K562 (cell line): ENCODE data around the gene YES1. TPM values are rescaled to one million over a fixed set of nuclear protein-coding genes. Genes with fewer than 3 reads are reported as not detected.

ENCODE experiments used
- ELF2 ChIP-seq: fragments of 250-450 bp; sonication (Bioruptor Pico); IDR thresholded peaks from 2 replicates; pipeline ENCODE4 v1.5.0; 2021; ENCODE audit warnings: mild to moderate bottlenecking
- EWSR1 ChIP-seq: fragments of 450-650 bp; IDR thresholded peaks from 2 replicates; pipeline ENCODE4 v1.6.1; 2018; ENCODE audit warnings: borderline replicate concordance, mild to moderate bottlenecking, low read depth, moderate library complexity; ENCODE audit not compliant: partially characterized antibody
- ILK ChIP-seq: fragments of 450-650 bp; IDR thresholded peaks from 2 replicates; pipeline ENCODE4 v1.6.1; 2016; ENCODE audit warnings: missing genetic modification characterization, low read depth, mild to moderate bottlenecking, missing compliant biosample characterization, moderate library complexity, borderline replicate concordance
- KDM5B ChIP-seq: fragments of 200-600 bp; sonication (generic); IDR thresholded peaks from 2 replicates; pipeline ENCODE4 v1.6.1; 2012; ENCODE audit warnings: low read depth, mild to moderate bottlenecking, moderate library complexity, low read length, control low read depth, inconsistent platforms; ENCODE audit not compliant: insufficient replicate concordance
- LARP7 ChIP-seq: fragments of 450-650 bp; IDR thresholded peaks from 2 replicates; pipeline ENCODE4 v1.6.1; 2016
- NCOA4 ChIP-seq: fragments of 450-650 bp; IDR thresholded peaks from 2 replicates; pipeline ENCODE4 v1.6.1; 2018; ENCODE audit warnings: mild to moderate bottlenecking; ENCODE audit not compliant: partially characterized antibody
- NFRKB ChIP-seq: fragments of 450-650 bp; IDR thresholded peaks from 2 replicates; pipeline ENCODE4 v1.6.1; 2016; ENCODE audit warnings: low read depth
- NFYB ChIP-seq: IDR thresholded peaks from 2 replicates; pipeline ENCODE4 v1.6.1; 2011; ENCODE audit warnings: mild to moderate bottlenecking, moderate library complexity; ENCODE audit not compliant: insufficient read length; ENCODE audit errors: extremely low read depth
- POLR3G ChIP-seq: IDR thresholded peaks from 2 replicates; pipeline ENCODE4 v1.6.1; 2011; ENCODE audit not compliant: insufficient read length, insufficient replicate concordance; ENCODE audit errors: extremely low read depth
- RERE ChIP-seq: sonication (generic); formaldehyde crosslinking; IDR thresholded peaks from 2 replicates; pipeline ENCODE4 v1.8.0; 2023; ENCODE audit warnings: missing genetic modification reagents, mild to moderate bottlenecking, borderline replicate concordance
- SIX5 ChIP-seq, 2 experiments: IDR thresholded peaks; 2 replicates each; pipeline ENCODE4 v1.6.1; 2011; ENCODE audit warnings: low read length in 2 of 2, borderline replicate concordance in 1 of 2, low read depth in 1 of 2, mild to moderate bottlenecking in 1 of 2, moderate library complexity in 1 of 2; ENCODE audit not compliant: insufficient read depth in 1 of 2
- STAT5A ChIP-seq: IDR thresholded peaks from 2 replicates; pipeline ENCODE4 v1.6.1; 2012; ENCODE audit warnings: low read length, inconsistent platforms, borderline replicate concordance
- STAT6 ChIP-seq: sonication (generic); formaldehyde crosslinking; IDR thresholded peaks from 2 replicates; pipeline ENCODE4 v1.8.1; 2023; ENCODE audit warnings: mild to moderate bottlenecking, missing genetic modification reagents
- TFAP4 ChIP-seq: sonication (generic); formaldehyde crosslinking; IDR thresholded peaks from 2 replicates; pipeline ENCODE4 v1.8.0; 2022; ENCODE audit warnings: missing genetic modification reagents, mild to moderate bottlenecking, moderate library complexity, borderline replicate concordance
- ZBTB8A ChIP-seq: fragments of 450-650 bp; IDR thresholded peaks from 2 replicates; pipeline ENCODE4 v1.6.1; 2018; ENCODE audit warnings: mild to moderate bottlenecking, moderate library complexity; ENCODE audit not compliant: partially characterized antibody
- ZNF239 ChIP-seq: fragments of 250-450 bp; sonication (Bioruptor Pico); IDR thresholded peaks from 2 replicates; pipeline ENCODE4 v1.4.0; 2020; ENCODE audit warnings: mild to moderate bottlenecking
- ZNF696 ChIP-seq: fragments of 250-450 bp; sonication (Bioruptor Pico); conservative IDR thresholded peaks from 2 replicates; pipeline ENCODE4 v1.4.0; 2020; ENCODE audit warnings: mild to moderate bottlenecking, moderate library complexity
- ZNF75A ChIP-seq: fragments of 450-650 bp; formaldehyde crosslinking; IDR thresholded peaks from 2 replicates; pipeline ENCODE4 v1.4.0; 2020; ENCODE audit warnings: mild to moderate bottlenecking
- ZSCAN32 ChIP-seq: fragments of 450-650 bp; formaldehyde crosslinking; IDR thresholded peaks from 2 replicates; pipeline ENCODE4 v1.4.0; 2020; ENCODE audit warnings: mild to moderate bottlenecking, moderate library complexity
- polyA plus RNA-seq, 8 experiments: library from polyadenylated mRNA; depleted of rRNA in 4 of 8; stranded (reverse) in 5 of 8; unstranded in 3 of 8; fragments of >200 nt; fragmentation: Nextera tagmentation in 2 of 8; fragmentation: Illumina TruSeq in 1 of 8; extraction: Ambion mirVana in 2 of 8; extraction: Trizol in 1 of 8; gene quantifications; 2 replicates each; pipeline versions ENCODE4 v1.2.1 to v1.2.3, GENCODE V29; 2011 to 2014; ENCODE audit warnings: inconsistent platforms in 1 of 8, missing spikeins in 1 of 8
- total RNA-seq, 7 experiments: library from RNA; depleted of rRNA in 6 of 7; stranded (reverse); fragments of >200 nt in 6 of 7; fragmentation: Illumina TruSeq in 2 of 7; extraction: Trizol in 2 of 7; gene quantifications; 2 replicates each; pipeline versions ENCODE4 v1.2.1 to v1.2.3, GENCODE V29; 2011 to 2021; ENCODE audit warnings: low replicate concordance in 1 of 7

The YES1 gene
- total and polyA plus RNA-seq, 9 of the 15 experiments (the other 6 are each of a cell fraction or from before 2014, with no cell fraction given): 37.2 to 115 (median 77.7) TPM

GRCh38 chr18:841647-842370 lies 29.8 kb upstream of the YES1 start (continued):
- TF ChIP-seq ZNF239 (CRISPR knock-in tag) (no peak), ZNF75A (CRISPR knock-in tag) (no peak), LARP7 (no peak), NCOA4 (no peak), ZSCAN32 (CRISPR knock-in tag) (no peak), NFRKB (peak; percentile 60; the same call in 1 of the 2 replicates), NFYB (no peak), RERE (CRISPR knock-in tag) (no peak), ILK (tag) (no peak), STAT5A (no peak), SIX5 (IDR thresholded peaks at IDR 0.05; ENCODE audit: borderline replicate concordance in 1 of 2, insufficient read depth in 1 of 2, low read depth in 1 of 2, low read length in 2 of 2) (no peak), ZBTB8A (no peak), EWSR1 (no peak), STAT6 (CRISPR knock-in tag) (no peak), KDM5B (peak; percentile 73), TFAP4 (no peak), ZNF696 (CRISPR knock-in tag) (no peak), ELF2 (CRISPR knock-in tag) (no peak), POLR3G (no peak)
